WTC11 (cell line): ENCODE results near the gene PLCD1. TPM values are rescaled to one million over a fixed set of nuclear protein-coding genes. Genes with fewer than 3 reads are reported as not detected.
A peak's percentile ranks its signal among the peaks of the same experiment; 100 is the strongest.

Experiments used
- CREM ChIP-seq: sonication (generic); formaldehyde crosslinking; IDR thresholded peaks from 2 replicates; pipeline ENCODE4 v1.8.1; 2022; ENCODE audit warnings: mild to moderate bottlenecking, missing genetic modification reagents, moderate library complexity
- EMX1 ChIP-seq: fragments of 250-450 bp; sonication (Bioruptor Pico); IDR thresholded peaks from 2 replicates; pipeline ENCODE4 v1.8.0; 2021; ENCODE audit warnings: mild to moderate bottlenecking
- ESRRA ChIP-seq: sonication (generic); formaldehyde crosslinking; IDR thresholded peaks from 2 replicates; pipeline ENCODE4 v1.8.1; 2022; ENCODE audit warnings: mild to moderate bottlenecking, missing genetic modification reagents, borderline replicate concordance
- ETV6 ChIP-seq: sonication (generic); formaldehyde crosslinking; IDR thresholded peaks from 2 replicates; pipeline ENCODE4 v1.8.1; 2022; ENCODE audit warnings: mild to moderate bottlenecking, missing genetic modification reagents
- FOXP1 ChIP-seq: sonication (generic); formaldehyde crosslinking; IDR thresholded peaks from 2 replicates; pipeline ENCODE4 v1.8.0; 2022; ENCODE audit warnings: missing genetic modification reagents, mild to moderate bottlenecking, moderate library complexity, borderline replicate concordance
- GRHL2 ChIP-seq: fragments of 250-450 bp; sonication (Bioruptor Pico); IDR thresholded peaks from 2 replicates; pipeline ENCODE4 v1.8.0; 2022; ENCODE audit warnings: mild to moderate bottlenecking, moderate library complexity; ENCODE audit not compliant: insufficient replicate concordance, severe bottlenecking
- GTF2I ChIP-seq: fragments of 250-450 bp; sonication (Bioruptor Pico); conservative IDR thresholded peaks from 2 replicates; pipeline ENCODE4 v1.4.0; 2021; ENCODE audit warnings: mild to moderate bottlenecking
- JAZF1 ChIP-seq: fragments of 250-450 bp; sonication (Bioruptor Pico); IDR thresholded peaks from 2 replicates; pipeline ENCODE4 v1.9.0; 2021; ENCODE audit warnings: moderate library complexity, mild to moderate bottlenecking, inconsistent platforms
- MXD4 ChIP-seq: fragments of 250-450 bp; sonication (Bioruptor Pico); IDR thresholded peaks from 2 replicates; pipeline ENCODE4 v1.8.0; 2021; ENCODE audit warnings: mild to moderate bottlenecking, moderate library complexity, borderline replicate concordance
- MYBL2 ChIP-seq: sonication (generic); formaldehyde crosslinking; IDR thresholded peaks from 2 replicates; pipeline ENCODE4 v1.8.1; 2023; ENCODE audit warnings: mild to moderate bottlenecking, moderate library complexity, missing genetic modification reagents
- NR1H2 ChIP-seq: sonication (generic); formaldehyde crosslinking; IDR thresholded peaks from 2 replicates; pipeline ENCODE4 v1.9.0; 2021; ENCODE audit warnings: mild to moderate bottlenecking, moderate library complexity, missing genetic modification reagents
- NR3C1 ChIP-seq: sonication (generic); formaldehyde crosslinking; conservative IDR thresholded peaks from 2 replicates; pipeline ENCODE4 v1.8.1; 2023; ENCODE audit warnings: low read depth, mild to moderate bottlenecking, missing genetic modification reagents
- OVOL2 ChIP-seq: fragments of 250-450 bp; sonication (Bioruptor Pico); IDR thresholded peaks from 2 replicates; pipeline ENCODE4 v1.9.0; 2021; ENCODE audit warnings: mild to moderate bottlenecking, borderline replicate concordance
- RELA ChIP-seq: sonication (generic); formaldehyde crosslinking; IDR thresholded peaks from 2 replicates; pipeline ENCODE4 v1.8.1; 2022; ENCODE audit warnings: missing genetic modification reagents, mild to moderate bottlenecking, borderline replicate concordance
- TEAD1 ChIP-seq: sonication (generic); formaldehyde crosslinking; IDR thresholded peaks from 2 replicates; pipeline ENCODE4 v1.8.0; 2022; ENCODE audit warnings: mild to moderate bottlenecking, missing genetic modification reagents
- TP53 ChIP-seq: sonication (generic); formaldehyde crosslinking; IDR thresholded peaks from 2 replicates; pipeline ENCODE4 v1.8.1; 2023; ENCODE audit warnings: mild to moderate bottlenecking, missing genetic modification reagents
- ZBTB21 ChIP-seq: sonication (generic); formaldehyde crosslinking; IDR thresholded peaks from 2 replicates; pipeline ENCODE4 v1.8.1; 2023; ENCODE audit warnings: mild to moderate bottlenecking, missing genetic modification reagents, borderline replicate concordance
- ZNF263 ChIP-seq: sonication (generic); formaldehyde crosslinking; IDR thresholded peaks from 2 replicates; pipeline ENCODE4 v1.8.1; 2022; ENCODE audit warnings: low read depth, mild to moderate bottlenecking, moderate library complexity, missing genetic modification reagents
- ZNF396 ChIP-seq: fragments of 250-450 bp; sonication (Bioruptor Pico); IDR thresholded peaks from 2 replicates; pipeline ENCODE4 v1.8.0; 2021; ENCODE audit warnings: mild to moderate bottlenecking, moderate library complexity, borderline replicate concordance
- ZNF423 ChIP-seq: fragments of 250-450 bp; sonication (Bioruptor Pico); IDR thresholded peaks from 2 replicates; pipeline ENCODE4 v2.1.2; 2022; ENCODE audit warnings: mild to moderate bottlenecking, moderate library complexity
- total RNA-seq: library from RNA; stranded (reverse); gene quantifications from 3 replicates; pipeline ENCODE4 v1.2.3, GENCODE V29; 2021
- TF ChIP-seq, protein P1 (sequence below): sonication (generic); formaldehyde crosslinking; IDR thresholded peaks from 2 replicates; pipeline ENCODE4 v1.8.0; 2023; ENCODE audit warnings: missing genetic modification reagents, mild to moderate bottlenecking, borderline replicate concordance
- TF ChIP-seq, protein P2 (sequence below): sonication (generic); formaldehyde crosslinking; conservative IDR thresholded peaks from 2 replicates; pipeline ENCODE4 v1.8.1; 2022; ENCODE audit warnings: mild to moderate bottlenecking, missing genetic modification reagents
- TF ChIP-seq, protein P3 (sequence below): sonication (generic); formaldehyde crosslinking; IDR thresholded peaks from 2 replicates; pipeline ENCODE4 v1.8.1; 2023; ENCODE audit warnings: mild to moderate bottlenecking, missing genetic modification reagents, borderline replicate concordance
- TF ChIP-seq, protein P4 (sequence below): fragments of 250-450 bp; sonication (Bioruptor Pico); IDR thresholded peaks from 2 replicates; pipeline ENCODE4 v1.9.0; 2021; ENCODE audit warnings: mild to moderate bottlenecking
- TF ChIP-seq, protein P5 (sequence below): fragments of 250-450 bp; sonication (Bioruptor Pico); IDR thresholded peaks from 2 replicates; pipeline ENCODE4 v2.1.2; 2022; ENCODE audit warnings: mild to moderate bottlenecking, moderate library complexity
- TF ChIP-seq, protein P6 (sequence below): sonication (generic); formaldehyde crosslinking; IDR thresholded peaks from 2 replicates; pipeline ENCODE4 v1.8.0; 2023; ENCODE audit warnings: missing genetic modification reagents

The PLCD1 gene
- total RNA-seq, 1 experiment from 2014 or later, result 29.9 TPM

DNA sequence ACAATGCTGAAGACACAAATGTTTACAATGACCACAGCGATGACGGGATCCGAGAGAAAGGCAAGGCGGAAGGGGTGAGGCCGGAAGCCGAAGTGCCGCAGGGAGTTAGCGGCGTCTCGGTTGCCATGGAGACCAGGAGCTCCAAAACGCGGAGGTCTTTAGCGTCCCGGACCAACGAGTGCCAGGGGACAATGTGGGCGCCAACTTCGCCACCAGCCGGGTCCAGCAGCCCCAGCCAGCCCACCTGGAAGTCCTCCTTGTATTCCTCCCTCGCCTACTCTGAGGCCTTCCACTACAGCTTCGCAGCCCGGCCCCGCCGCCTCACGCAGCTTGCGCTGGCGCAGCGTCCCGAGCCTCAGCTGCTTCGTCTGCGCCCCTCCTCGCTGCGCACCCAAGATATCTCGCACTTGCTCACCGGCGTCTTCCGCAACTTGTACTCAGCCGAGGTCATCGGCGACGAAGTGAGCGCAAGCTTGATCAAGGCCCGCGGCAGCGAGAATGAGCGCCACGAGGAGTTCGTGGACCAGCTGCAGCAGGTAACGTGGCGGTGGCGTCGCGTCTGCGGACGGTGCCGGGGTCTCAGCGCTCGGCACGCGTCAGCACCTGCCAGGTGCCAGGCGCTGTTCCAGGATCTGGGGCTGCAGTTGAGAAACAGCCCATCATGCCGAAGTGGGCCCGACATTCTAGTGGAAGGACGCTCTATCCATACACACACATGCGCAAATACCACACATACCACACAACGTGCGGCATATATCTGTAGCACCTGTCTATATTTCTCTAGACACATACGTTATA lies 9.9 kb upstream of the PLCD1 start, which contains the start of gene DLEC1 (continued):
- TF ChIP-seq, protein P1, sequence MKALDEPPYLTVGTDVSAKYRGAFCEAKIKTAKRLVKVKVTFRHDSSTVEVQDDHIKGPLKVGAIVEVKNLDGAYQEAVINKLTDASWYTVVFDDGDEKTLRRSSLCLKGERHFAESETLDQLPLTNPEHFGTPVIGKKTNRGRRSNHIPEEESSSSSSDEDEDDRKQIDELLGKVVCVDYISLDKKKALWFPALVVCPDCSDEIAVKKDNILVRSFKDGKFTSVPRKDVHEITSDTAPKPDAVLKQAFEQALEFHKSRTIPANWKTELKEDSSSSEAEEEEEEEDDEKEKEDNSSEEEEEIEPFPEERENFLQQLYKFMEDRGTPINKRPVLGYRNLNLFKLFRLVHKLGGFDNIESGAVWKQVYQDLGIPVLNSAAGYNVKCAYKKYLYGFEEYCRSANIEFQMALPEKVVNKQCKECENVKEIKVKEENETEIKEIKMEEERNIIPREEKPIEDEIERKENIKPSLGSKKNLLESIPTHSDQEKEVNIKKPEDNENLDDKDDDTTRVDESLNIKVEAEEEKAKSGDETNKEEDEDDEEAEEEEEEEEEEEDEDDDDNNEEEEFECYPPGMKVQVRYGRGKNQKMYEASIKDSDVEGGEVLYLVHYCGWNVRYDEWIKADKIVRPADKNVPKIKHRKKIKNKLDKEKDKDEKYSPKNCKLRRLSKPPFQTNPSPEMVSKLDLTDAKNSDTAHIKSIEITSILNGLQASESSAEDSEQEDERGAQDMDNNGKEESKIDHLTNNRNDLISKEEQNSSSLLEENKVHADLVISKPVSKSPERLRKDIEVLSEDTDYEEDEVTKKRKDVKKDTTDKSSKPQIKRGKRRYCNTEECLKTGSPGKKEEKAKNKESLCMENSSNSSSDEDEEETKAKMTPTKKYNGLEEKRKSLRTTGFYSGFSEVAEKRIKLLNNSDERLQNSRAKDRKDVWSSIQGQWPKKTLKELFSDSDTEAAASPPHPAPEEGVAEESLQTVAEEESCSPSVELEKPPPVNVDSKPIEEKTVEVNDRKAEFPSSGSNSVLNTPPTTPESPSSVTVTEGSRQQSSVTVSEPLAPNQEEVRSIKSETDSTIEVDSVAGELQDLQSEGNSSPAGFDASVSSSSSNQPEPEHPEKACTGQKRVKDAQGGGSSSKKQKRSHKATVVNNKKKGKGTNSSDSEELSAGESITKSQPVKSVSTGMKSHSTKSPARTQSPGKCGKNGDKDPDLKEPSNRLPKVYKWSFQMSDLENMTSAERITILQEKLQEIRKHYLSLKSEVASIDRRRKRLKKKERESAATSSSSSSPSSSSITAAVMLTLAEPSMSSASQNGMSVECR (CRISPR knock-in tag), result peak; percentile 93
- TF ChIP-seq FOXP1 (CRISPR knock-in tag) (peak; percentile 98), ZNF396 (CRISPR knock-in tag) (no peak), MXD4 (CRISPR knock-in tag) (no peak), ZBTB21 (CRISPR knock-in tag) (no peak), ZNF263 (CRISPR knock-in tag) (0 out of 2 replicates have a peak, but pooled peaks have one; percentile 45), ETV6 (CRISPR knock-in tag) (peak; percentile 93; the same call in 1 of the 2 replicates), NR1H2 (CRISPR knock-in tag) (peak; percentile 85; the same call in 1 of the 2 replicates), OVOL2 (no peak), CREM (peak; percentile 74; the same call in 1 of the 2 replicates), RELA (peak; percentile 95), ZNF423 (CRISPR knock-in tag) (no peak), ESRRA (CRISPR knock-in tag) (peak; percentile 94), NR3C1 (CRISPR knock-in tag) (peak; percentile 93; the same call in 1 of the 2 replicates), MYBL2 (peak; percentile 97; the same call in 1 of the 2 replicates), JAZF1 (CRISPR knock-in tag) (no peak), GTF2I (CRISPR knock-in tag) (no peak), EMX1 (CRISPR knock-in tag) (no peak), TEAD1 (CRISPR knock-in tag) (peak; percentile 91), GRHL2 (CRISPR knock-in tag) (no peak), TP53 (CRISPR knock-in tag) (peak; percentile 91)
- TF ChIP-seq, protein P2, sequence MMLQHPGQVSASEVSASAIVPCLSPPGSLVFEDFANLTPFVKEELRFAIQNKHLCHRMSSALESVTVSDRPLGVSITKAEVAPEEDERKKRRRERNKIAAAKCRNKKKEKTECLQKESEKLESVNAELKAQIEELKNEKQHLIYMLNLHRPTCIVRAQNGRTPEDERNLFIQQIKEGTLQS, result 0 out of 2 replicates have a peak, but pooled peaks have one; percentile 6
- TF ChIP-seq, protein P3, sequence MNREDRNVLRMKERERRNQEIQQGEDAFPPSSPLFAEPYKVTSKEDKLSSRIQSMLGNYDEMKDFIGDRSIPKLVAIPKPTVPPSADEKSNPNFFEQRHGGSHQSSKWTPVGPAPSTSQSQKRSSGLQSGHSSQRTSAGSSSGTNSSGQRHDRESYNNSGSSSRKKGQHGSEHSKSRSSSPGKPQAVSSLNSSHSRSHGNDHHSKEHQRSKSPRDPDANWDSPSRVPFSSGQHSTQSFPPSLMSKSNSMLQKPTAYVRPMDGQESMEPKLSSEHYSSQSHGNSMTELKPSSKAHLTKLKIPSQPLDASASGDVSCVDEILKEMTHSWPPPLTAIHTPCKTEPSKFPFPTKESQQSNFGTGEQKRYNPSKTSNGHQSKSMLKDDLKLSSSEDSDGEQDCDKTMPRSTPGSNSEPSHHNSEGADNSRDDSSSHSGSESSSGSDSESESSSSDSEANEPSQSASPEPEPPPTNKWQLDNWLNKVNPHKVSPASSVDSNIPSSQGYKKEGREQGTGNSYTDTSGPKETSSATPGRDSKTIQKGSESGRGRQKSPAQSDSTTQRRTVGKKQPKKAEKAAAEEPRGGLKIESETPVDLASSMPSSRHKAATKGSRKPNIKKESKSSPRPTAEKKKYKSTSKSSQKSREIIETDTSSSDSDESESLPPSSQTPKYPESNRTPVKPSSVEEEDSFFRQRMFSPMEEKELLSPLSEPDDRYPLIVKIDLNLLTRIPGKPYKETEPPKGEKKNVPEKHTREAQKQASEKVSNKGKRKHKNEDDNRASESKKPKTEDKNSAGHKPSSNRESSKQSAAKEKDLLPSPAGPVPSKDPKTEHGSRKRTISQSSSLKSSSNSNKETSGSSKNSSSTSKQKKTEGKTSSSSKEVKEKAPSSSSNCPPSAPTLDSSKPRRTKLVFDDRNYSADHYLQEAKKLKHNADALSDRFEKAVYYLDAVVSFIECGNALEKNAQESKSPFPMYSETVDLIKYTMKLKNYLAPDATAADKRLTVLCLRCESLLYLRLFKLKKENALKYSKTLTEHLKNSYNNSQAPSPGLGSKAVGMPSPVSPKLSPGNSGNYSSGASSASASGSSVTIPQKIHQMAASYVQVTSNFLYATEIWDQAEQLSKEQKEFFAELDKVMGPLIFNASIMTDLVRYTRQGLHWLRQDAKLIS (CRISPR knock-in tag), result peak; percentile 94; the same call in 1 of the 2 replicates
- TF ChIP-seq, protein P4, sequence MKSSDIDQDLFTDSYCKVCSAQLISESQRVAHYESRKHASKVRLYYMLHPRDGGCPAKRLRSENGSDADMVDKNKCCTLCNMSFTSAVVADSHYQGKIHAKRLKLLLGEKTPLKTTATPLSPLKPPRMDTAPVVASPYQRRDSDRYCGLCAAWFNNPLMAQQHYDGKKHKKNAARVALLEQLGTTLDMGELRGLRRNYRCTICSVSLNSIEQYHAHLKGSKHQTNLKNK (CRISPR knock-in tag), result no peak
- TF ChIP-seq, protein P5, sequence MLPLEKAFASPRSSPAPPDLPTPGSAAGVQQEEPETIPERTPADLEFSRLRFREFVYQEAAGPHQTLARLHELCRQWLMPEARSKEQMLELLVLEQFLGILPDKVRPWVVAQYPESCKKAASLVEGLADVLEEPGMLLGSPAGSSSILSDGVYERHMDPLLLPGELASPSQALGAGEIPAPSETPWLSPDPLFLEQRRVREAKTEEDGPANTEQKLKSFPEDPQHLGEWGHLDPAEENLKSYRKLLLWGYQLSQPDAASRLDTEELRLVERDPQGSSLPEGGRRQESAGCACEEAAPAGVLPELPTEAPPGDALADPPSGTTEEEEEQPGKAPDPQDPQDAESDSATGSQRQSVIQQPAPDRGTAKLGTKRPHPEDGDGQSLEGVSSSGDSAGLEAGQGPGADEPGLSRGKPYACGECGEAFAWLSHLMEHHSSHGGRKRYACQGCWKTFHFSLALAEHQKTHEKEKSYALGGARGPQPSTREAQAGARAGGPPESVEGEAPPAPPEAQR (CRISPR knock-in tag), result no peak
- TF ChIP-seq, protein P6, sequence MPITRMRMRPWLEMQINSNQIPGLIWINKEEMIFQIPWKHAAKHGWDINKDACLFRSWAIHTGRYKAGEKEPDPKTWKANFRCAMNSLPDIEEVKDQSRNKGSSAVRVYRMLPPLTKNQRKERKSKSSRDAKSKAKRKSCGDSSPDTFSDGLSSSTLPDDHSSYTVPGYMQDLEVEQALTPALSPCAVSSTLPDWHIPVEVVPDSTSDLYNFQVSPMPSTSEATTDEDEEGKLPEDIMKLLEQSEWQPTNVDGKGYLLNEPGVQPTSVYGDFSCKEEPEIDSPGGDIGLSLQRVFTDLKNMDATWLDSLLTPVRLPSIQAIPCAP, result peak; percentile 96
